B cell (primary cell): ENCODE measurements around the gene RBM20.

Experiments used
- EZH2 ChIP-seq: IDR thresholded peaks from 2 replicates; pipeline ENCODE4 v1.6.1; 2012; ENCODE audit warnings: borderline replicate concordance, low read depth, mild to moderate bottlenecking, moderate library complexity, low read length; ENCODE audit not compliant: insufficient read depth, poor library complexity, severe bottlenecking
- TF ChIP-seq, protein P1 (sequence below): fragments of 200-600 bp; IDR thresholded peaks from one replicate; pipeline ENCODE4 v1.8.0; 2022; ENCODE audit warnings: antibody characterized with exemption, mild to moderate bottlenecking

DNA sequence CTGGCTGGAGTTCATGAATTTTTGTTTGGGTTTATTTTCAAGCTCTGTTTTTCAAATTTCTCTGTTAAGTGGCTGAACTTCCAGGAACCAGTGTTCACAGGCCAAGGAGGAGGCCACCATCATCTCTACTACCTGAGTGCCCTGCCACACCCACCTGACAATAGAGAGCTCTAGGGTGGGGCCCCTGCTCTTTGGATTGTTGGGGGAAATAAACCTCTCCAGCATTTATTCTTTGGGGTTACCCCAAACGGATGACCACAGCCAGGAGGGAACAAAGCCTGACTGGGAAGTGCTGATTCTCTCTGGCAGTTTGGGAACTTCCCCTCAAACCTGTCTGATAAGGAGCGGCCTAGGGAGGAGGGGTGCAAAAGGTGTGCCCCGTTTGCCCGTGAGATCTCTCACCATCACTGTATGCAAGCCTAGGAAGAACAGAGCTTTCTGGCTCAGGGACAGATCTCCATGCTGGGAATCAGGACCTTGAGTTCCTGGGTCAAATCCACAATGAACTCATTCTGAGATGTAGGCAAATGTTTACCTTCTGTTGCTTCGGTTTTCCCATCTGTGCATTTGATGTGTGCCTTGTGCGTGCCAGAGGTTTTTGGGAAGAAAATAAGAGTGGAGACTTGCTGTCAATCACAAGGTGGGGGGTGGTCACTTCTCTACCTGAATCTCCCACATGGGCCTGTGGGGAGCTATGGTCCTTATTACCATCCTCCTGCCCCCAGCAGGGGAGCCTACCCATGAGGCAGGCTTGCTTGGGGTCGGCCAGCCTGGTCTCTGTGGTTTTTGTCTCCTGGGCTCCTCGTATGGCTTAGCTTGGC is 199.9 kb downstream of the RBM20 start:
- TF ChIP-seq, protein P1, sequence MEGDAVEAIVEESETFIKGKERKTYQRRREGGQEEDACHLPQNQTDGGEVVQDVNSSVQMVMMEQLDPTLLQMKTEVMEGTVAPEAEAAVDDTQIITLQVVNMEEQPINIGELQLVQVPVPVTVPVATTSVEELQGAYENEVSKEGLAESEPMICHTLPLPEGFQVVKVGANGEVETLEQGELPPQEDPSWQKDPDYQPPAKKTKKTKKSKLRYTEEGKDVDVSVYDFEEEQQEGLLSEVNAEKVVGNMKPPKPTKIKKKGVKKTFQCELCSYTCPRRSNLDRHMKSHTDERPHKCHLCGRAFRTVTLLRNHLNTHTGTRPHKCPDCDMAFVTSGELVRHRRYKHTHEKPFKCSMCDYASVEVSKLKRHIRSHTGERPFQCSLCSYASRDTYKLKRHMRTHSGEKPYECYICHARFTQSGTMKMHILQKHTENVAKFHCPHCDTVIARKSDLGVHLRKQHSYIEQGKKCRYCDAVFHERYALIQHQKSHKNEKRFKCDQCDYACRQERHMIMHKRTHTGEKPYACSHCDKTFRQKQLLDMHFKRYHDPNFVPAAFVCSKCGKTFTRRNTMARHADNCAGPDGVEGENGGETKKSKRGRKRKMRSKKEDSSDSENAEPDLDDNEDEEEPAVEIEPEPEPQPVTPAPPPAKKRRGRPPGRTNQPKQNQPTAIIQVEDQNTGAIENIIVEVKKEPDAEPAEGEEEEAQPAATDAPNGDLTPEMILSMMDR = no peak
- TF ChIP-seq EZH2 = no peak
